ENCODE results near the gene KCNH3. TPM values are rescaled to one million over a fixed set of nuclear protein-coding genes. Genes with fewer than 3 reads are reported as not detected.

The KCNH3 gene
- total RNA-seq, 4 donors from 2014 or later: 0.57 to 0.83 TPM; not detected in 2

DNA sequence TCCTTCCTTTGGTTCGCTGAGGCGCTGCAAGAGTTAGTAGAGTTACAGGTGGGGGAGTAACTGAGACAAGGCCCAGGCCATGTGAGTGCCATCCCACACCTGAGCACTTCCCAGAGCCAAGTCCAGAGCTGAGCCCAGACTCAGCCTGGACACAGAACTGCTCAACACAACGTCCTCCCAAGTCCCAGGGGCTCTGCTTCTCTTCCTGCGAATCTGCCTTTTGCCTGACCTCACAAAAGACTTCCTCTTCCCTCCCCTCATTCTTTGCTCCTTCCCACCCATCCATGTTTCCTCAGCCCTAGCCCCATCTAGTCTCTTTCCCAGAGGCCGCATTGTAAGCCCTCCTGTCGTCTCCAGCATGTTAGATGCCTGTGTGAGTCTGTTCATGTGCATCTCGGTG is 45.8 kb downstream of the KCNH3 start:
- H3K9me3 ChIP-seq: no peaks in the 10 kb centered on the region
- H3K36me3 ChIP-seq: no peaks in the 10 kb centered on the region
- no peak overlapping the region for H3K27ac ChIP-seq
- no peak overlapping the region for H3K4me3 ChIP-seq
- H3K27me3 ChIP-seq: no peaks in the 10 kb centered on the region
- DNase-seq: no peak
- H3K4me1 ChIP-seq: peaks cover 0 to 5% (median 0%) of the 10 kb centered on the region in 4 donors
- no peak for TF ChIP-seq POLR2A (IDR thresholded peaks at IDR 0.05)
- no peak for TF ChIP-seq CTCF (IDR thresholded peaks at IDR 0.05)

GRCh38 chr12:49585477-49586459 is 46.9 kb downstream of the KCNH3 start:
- no peaks in the 10 kb centered on the region for H3K27me3 ChIP-seq
- TF ChIP-seq CTCF (IDR thresholded peaks at IDR 0.05) (no peak), POLR2A (IDR thresholded peaks at IDR 0.05) (no peak)
- no peak for DNase-seq
- no peak overlapping the region for H3K27ac ChIP-seq
- no peak overlapping the region for H3K4me3 ChIP-seq
- H3K9me3 ChIP-seq: no peaks in the 10 kb centered on the region
- H3K4me1 ChIP-seq: peaks cover 0 to 5% (median 0%) of the 10 kb centered on the region in 4 donors
- H3K36me3 ChIP-seq: no peaks in the 10 kb centered on the region

GRCh38 chr12:49587174-49587908 is 48.5 kb downstream of the KCNH3 start:
- no peak overlapping the region for H3K27ac ChIP-seq
- H3K9me3 ChIP-seq: no peaks in the 10 kb centered on the region
- peaks cover 0 to 5% (median 0%) of the 10 kb centered on the region in 4 donors for H3K4me1 ChIP-seq
- TF ChIP-seq CTCF (IDR thresholded peaks at IDR 0.05) (no peak), POLR2A (IDR thresholded peaks at IDR 0.05) (no peak)
- H3K36me3 ChIP-seq: no peaks in the 10 kb centered on the region
- H3K27me3 ChIP-seq: no peaks in the 10 kb centered on the region
- DNase-seq: no peak
- H3K4me3 ChIP-seq: no peak overlapping the region

DNA sequence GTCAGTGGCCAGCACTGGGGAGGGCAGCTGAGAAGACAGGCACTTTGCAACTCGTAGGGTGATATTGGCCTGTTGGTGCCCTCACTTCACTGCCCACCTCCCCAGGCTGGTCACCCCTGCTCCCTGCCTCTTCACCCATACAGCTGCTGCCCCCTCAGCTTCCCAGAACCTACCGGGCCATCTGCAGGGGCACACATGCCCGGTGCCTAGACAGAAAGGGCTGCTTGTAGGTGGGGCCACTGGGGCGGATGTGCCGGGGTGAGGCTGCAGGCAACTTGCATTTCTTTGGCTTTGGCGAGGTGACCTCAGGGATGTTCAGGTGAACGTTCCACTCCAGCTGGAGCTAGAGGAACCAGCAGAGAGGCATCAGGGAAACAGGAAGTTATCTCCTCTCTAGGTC is 49.5 kb downstream of the KCNH3 start:
- Histone ChIP-seq H3K27me3 (no peaks in the 10 kb centered on the region), H3K4me3 (no peak overlapping the region), H3K27ac (no peak overlapping the region), H3K36me3 (no peaks in the 10 kb centered on the region), H3K9me3 (no peaks in the 10 kb centered on the region), H3K4me1 (no peaks in the 10 kb centered on the region)
- no peak for TF ChIP-seq CTCF (IDR thresholded peaks at IDR 0.05)
- no peak for TF ChIP-seq POLR2A (IDR thresholded peaks at IDR 0.05)
- no peak for DNase-seq

GRCh38 chr12:49588721-49589516 is 50.1 kb downstream of the KCNH3 start:
- no peak for TF ChIP-seq POLR2A (IDR thresholded peaks at IDR 0.05)
- no peak for TF ChIP-seq CTCF (IDR thresholded peaks at IDR 0.05)
- Histone ChIP-seq H3K9me3 (no peaks in the 10 kb centered on the region), H3K4me1 (no peaks in the 10 kb centered on the region), H3K27ac (no peak overlapping the region), H3K36me3 (no peaks in the 10 kb centered on the region), H3K27me3 (no peaks in the 10 kb centered on the region), H3K4me3 (no peak overlapping the region)
- DNase-seq: no peak

All from Peyer's patch (tissue), 4 donors.